ENCODE results near the gene FAM72A. TPM values are rescaled to one million over a fixed set of nuclear protein-coding genes. Genes with fewer than 3 reads are reported as not detected.

The FAM72A gene
- polyA plus RNA-seq, 1 of the 3 experiments (the other 2 are of a cell fraction): 8.1 TPM

DNA sequence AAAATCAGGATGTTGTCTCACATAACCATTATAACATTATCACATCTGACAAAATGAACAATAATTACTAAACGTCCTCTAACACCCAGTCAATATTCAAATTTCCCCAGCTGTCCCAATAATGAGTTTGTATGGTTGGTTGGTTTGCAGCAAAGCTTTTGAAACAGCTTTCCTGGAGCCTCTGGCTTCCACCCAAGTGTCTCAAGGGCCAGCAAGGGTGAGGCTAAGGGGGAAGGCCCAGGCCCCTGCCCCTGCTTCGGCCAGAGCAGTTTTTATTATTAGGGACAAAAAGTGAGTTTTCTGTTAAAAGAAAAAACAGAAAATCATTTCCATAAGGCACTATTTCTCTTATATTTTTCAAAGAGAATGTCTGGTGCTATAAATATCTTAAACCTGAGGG, 66.4 kb downstream of the FAM72A start:
- Histone ChIP-seq H3K9me2 (no peaks in the 10 kb centered on the region), H3K4me2 (no peak overlapping the region), H3K4me3 (ENCODE audit: low read depth in 2 of 2, low read length in 1 of 2) (no peak overlapping the region), H3K9me3 (no peaks in the 10 kb centered on the region), H3F3A (replicated peaks; ENCODE audit: insufficient read depth) (no peaks in the 10 kb centered on the region), H3K4me1 (ENCODE audit: control insufficient read depth in 1 of 2, insufficient read depth in 2 of 2, low read depth in 1 of 2, low read length in 1 of 2) (no peaks in the 10 kb centered on the region), H3K27ac (ENCODE audit: low read depth in 2 of 2, low read length in 1 of 2) (no peak overlapping the region), H2AFZ (ENCODE audit: low read depth) (no peak overlapping the region), H3K9ac (no peak overlapping the region), H3K27me3 (ENCODE audit: insufficient read depth) (peaks cover 9% of the 10 kb centered on the region; the same call in 1 of the 2 replicates), H3K79me2 (ENCODE audit: insufficient read depth) (no peaks in the 10 kb centered on the region), H3K36me3 (replicated peaks in 1 of 2; ENCODE audit: control insufficient read depth in 1 of 2, insufficient read depth in 2 of 2, low read length in 1 of 2) (no peaks in the 10 kb centered on the region), H4K20me1 (ENCODE audit: insufficient read depth) (no peaks in the 10 kb centered on the region)
- ChIA-PET POLR2A (no interaction called here), CTCF (interaction anchor here (1.2 to 3.0 kb wide), 2 partner anchors 159 to 345 kb away, joined by 3 to 11 read pairs; no protein-coding TSS in a partner anchor)
- WGBS (ENCODE audit: low lambda C conversion rate): 16% methylated on average over 2 of the region's 2 CpGs
- no peak for TF ChIP-seq CTCF (IDR thresholded peaks at IDR 0.05)
- no peak for TF ChIP-seq CHD2 (IDR thresholded peaks at IDR 0.05; ENCODE audit: low read length, partially characterized antibody)
- no peak for TF ChIP-seq ELF1 (IDR thresholded peaks at IDR 0.05)
- no peak for DNase-seq

Other genes starting within 250 kb of the FAM72A start
- gene RAB7B, start 199.4 kb downstream of the FAM72A start, polyA plus RNA-seq (2012; rRNA removed): 0.15 and 0.24 TPM in 2 replicates
- gene CTSE, start 178.9 kb downstream of the FAM72A start, polyA plus RNA-seq (2012; rRNA removed): not detected in 2 replicates
- not detected in 2 replicates for gene RHEX, start 149.7 kb downstream of the FAM72A start, polyA plus RNA-seq (2012; rRNA removed)
- gene AVPR1B, start 85.5 kb downstream of the FAM72A start, polyA plus RNA-seq (2012; rRNA removed): not detected in 2 replicates
- gene SRGAP2, start 702 bp upstream of the FAM72A start, polyA plus RNA-seq (2012; rRNA removed): 18.2 and 19.3 TPM in 2 replicates